Ovary (tissue), 9 donors: Measurements from ENCODE around the gene BLOC1S4. TPM values are rescaled to one million over a fixed set of nuclear protein-coding genes. Genes with fewer than 3 reads are reported as not detected.

ENCODE experiments used
- DNase-seq, 5 donors: peaks; one replicate each; pipeline ENCODE4 v3.0.0-alpha.2; 2019 to 2020
- H3K27ac ChIP-seq, 2 donors: fragments of 200-600 bp; one replicate each; pipeline versions ENCODE4 v1.5.1 to v1.8.0; 2019 to 2022
- H3K27me3 ChIP-seq: fragments of 200-600 bp; one replicate; pipeline ENCODE4 v1.8.0; 2022
- H3K36me3 ChIP-seq: fragments of 200-600 bp; sonication (generic); one replicate; pipeline ENCODE4 v1.5.1; 2019
- H3K4me1 ChIP-seq: one replicate; pipeline ENCODE4 v1.8.1; 2013; ENCODE audit warnings: mild to moderate bottlenecking, moderate library complexity; ENCODE audit not compliant: insufficient read depth
- H3K4me3 ChIP-seq: fragments of 200-600 bp; sonication (generic); one replicate; pipeline ENCODE4 v1.5.1; 2017
- H3K9me3 ChIP-seq, 2 donors: fragments of 200-600 bp in 1 of 2; sonication (generic) in 1 of 2; one replicate each; pipeline versions ENCODE4 v1.5.1 to v1.8.1; 2013 to 2019; ENCODE audit warnings: mild to moderate bottlenecking in 1 of 2, moderate library complexity in 1 of 2
- CTCF ChIP-seq, 3 donors: fragments of 450-650 bp in 2 of 3; fragments of 200-600 bp in 1 of 3; IDR thresholded peaks; one replicate each; pipeline versions ENCODE4 v1.5.1 to v1.8.0; 2016 to 2022; ENCODE audit warnings: antibody characterized with exemption in 3 of 3, mild to moderate bottlenecking in 1 of 3
- EP300 ChIP-seq: sonication (generic); formaldehyde crosslinking; IDR thresholded peaks from one replicate; pipeline ENCODE4 v1.6.1; 2017; ENCODE audit warnings: antibody characterized with exemption
- POLR2A ChIP-seq: fragments of 450-650 bp; IDR thresholded peaks from one replicate; pipeline ENCODE4 v1.6.1; 2017; ENCODE audit warnings: antibody characterized with exemption, mild to moderate bottlenecking, moderate library complexity
- WGBS, 3 donors: extraction: QIAGEN DNeasy Blood & Tissue Kit in 1 of 3; methylation state at CpG; one replicate each; pipeline versions ENCODE4 v1.1.5 to v1.1.7; 2013 to 2017; 5-methylcytosine and 5-hydroxymethylcytosine counted together
- intact Hi-C, 4 donors: fragments of 100-400 bp; cut with DNase I; formaldehyde crosslinking; loops; one replicate each; pipeline versions ENCODE4 v1.11.0 to v1.15.1; 2022 to 2023
- polyA plus RNA-seq, 2 donors: library from polyadenylated mRNA; stranded (reverse); fragments of 200-250 nt in 1 of 2; fragments of 350-450 nt in 1 of 2; fragmentation: Illumina TruSeq in 1 of 2; extraction: RNeasy Lipid Tissue Mini Kit (QIAGEN cat#74804) in 1 of 2; gene quantifications; one replicate each; pipeline ENCODE4 v1.2.3, GENCODE V29; 2013 to 2014
- total RNA-seq, 7 donors: library from RNA; depleted of rRNA in 2 of 7; stranded (reverse); fragments of >200 nt in 2 of 7; fragmentation: NEBNext Ultra II Directional in 3 of 7; extraction: Animal tissue kit (Norgen Biotek cat#: 25700) in 3 of 7; gene quantifications; one replicate each; pipeline versions ENCODE4 v1.1.0 to v1.2.4, GENCODE V29; 2016 to 2023
- donor health status: DM: no; HTN: no; CAD: no; lungs with moderate emphysema.
- donor health status: DM: no; HTN: no; CAD: no.
- donor health status: Bipolar disorder and iron deficiency.
- donor health status: DM: yes; HTN: yes; CAD: no.
- donor health status: DM: no; HTN: no; CAD: no.
- donor health status: DM: yes; HTN: yes; CAD: no.

Gene BLOC1S4
- total and polyA plus RNA-seq, 9 donors, result 8.8 to 26.9 (median 16.9) TPM

DNA sequence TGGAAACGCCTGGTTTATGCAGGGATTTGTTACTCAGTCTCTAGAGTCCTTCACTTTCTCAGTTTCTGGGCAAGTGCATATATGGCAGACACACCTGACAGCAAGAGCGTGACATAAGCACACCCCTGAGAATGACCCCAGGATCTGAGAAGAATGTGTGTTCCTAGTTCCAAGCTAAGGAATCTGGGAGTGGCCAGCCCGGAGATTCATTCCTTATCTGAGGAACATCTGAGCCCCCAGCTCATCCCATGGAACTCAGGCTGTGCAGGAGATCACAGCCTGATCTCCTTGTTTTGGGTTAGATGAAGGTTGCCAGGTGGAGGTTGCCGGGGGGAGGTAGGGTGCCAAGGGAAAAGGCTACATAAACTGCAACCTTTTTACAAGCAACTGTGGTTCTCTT is 42.8 kb downstream of the BLOC1S4 start:
- no peak for DNase-seq
- intact Hi-C loops, result no loop called here
- 58 to 74% (median 66%) methylated on average over 4 of the region's 4 CpGs for WGBS, 3 donors
- no peak overlapping the region for H3K4me3 ChIP-seq
- H3K4me1 ChIP-seq, result peaks cover 2% of the 10 kb centered on the region
- no peak for TF ChIP-seq EP300
- TF ChIP-seq POLR2A, result no peak
- no peak for TF ChIP-seq CTCF (IDR thresholded peaks at IDR 0.05)
- no peaks in the 10 kb centered on the region for H3K36me3 ChIP-seq
- no peaks in the 10 kb centered on the region for H3K27me3 ChIP-seq
- H3K27ac ChIP-seq, result no peak overlapping the region
- no peaks in the 10 kb centered on the region for H3K9me3 ChIP-seq

GRCh38 chr4:6760865-6761264 is 44.9 kb downstream of the BLOC1S4 start:
- H3K9me3 ChIP-seq, result no peaks in the 10 kb centered on the region
- H3K27me3 ChIP-seq, result no peaks in the 10 kb centered on the region
- 90 to 92% (median 91%) methylated on average over 9 of the region's 9 CpGs for WGBS, 3 donors
- TF ChIP-seq POLR2A, result no peak
- no peak for TF ChIP-seq CTCF (IDR thresholded peaks at IDR 0.05)
- no peak for TF ChIP-seq EP300
- no peak overlapping the region for H3K4me3 ChIP-seq
- DNase-seq, result no peak
- H3K27ac ChIP-seq, result no peak overlapping the region
- intact Hi-C loops, result no loop called here
- no peaks in the 10 kb centered on the region for H3K4me1 ChIP-seq
- H3K36me3 ChIP-seq, result no peaks in the 10 kb centered on the region

GRCh38 chr4:6761649-6762615 is 46.0 kb downstream of the BLOC1S4 start:
- no peaks in the 10 kb centered on the region for H3K27me3 ChIP-seq
- H3K27ac ChIP-seq, result no peak overlapping the region
- no peak overlapping the region for H3K4me3 ChIP-seq
- no peaks in the 10 kb centered on the region for H3K9me3 ChIP-seq
- 75 to 82% (median 81%) methylated on average over 35 of the region's 35 CpGs for WGBS, 3 donors
- intact Hi-C loops, result no loop called here
- H3K36me3 ChIP-seq, result no peaks in the 10 kb centered on the region
- no peaks in the 10 kb centered on the region for H3K4me1 ChIP-seq
- no peak for DNase-seq
- TF ChIP-seq CTCF (IDR thresholded peaks at IDR 0.05) (no peak), EP300 (no peak), POLR2A (no peak)

GRCh38 chr4:6763330-6763851 is 47.4 kb downstream of the BLOC1S4 start:
- Histone ChIP-seq H3K36me3 (no peaks in the 10 kb centered on the region), H3K4me3 (no peak overlapping the region), H3K4me1 (no peaks in the 10 kb centered on the region), H3K27me3 (no peaks in the 10 kb centered on the region), H3K27ac (no peak overlapping the region), H3K9me3 (no peaks in the 10 kb centered on the region)
- intact Hi-C loops, result no loop called here
- 74 to 79% (median 77%) methylated on average over 16 of the region's 16 CpGs for WGBS, 3 donors
- no peak for DNase-seq
- no peak for TF ChIP-seq CTCF (IDR thresholded peaks at IDR 0.05)
- no peak for TF ChIP-seq POLR2A
- no peak for TF ChIP-seq EP300
